A549 (cell line): ENCODE data around the gene GREB1.

ENCODE experiments used
- ELK1 ChIP-seq: fragments of 150-350 bp; IDR thresholded peaks from 2 replicates; pipeline ENCODE4 v1.6.1; 2014; ENCODE audit warnings: low read depth, mild to moderate bottlenecking, low read length
- NFE2L2 ChIP-seq: fragments of 150-350 bp; conservative IDR thresholded peaks from 2 replicates; pipeline ENCODE4 v1.6.1; 2014; ENCODE audit warnings: low read length
- POLR2A ChIP-seq: IDR thresholded peaks from 2 replicates; pipeline ENCODE4 v1.6.1; 2012; ENCODE audit warnings: mild to moderate bottlenecking, low read length
- SREBF2 ChIP-seq: fragments of 450-650 bp; IDR thresholded peaks from 2 replicates; pipeline ENCODE4 v1.6.1; 2014; ENCODE audit warnings: mild to moderate bottlenecking, moderate library complexity
- TF ChIP-seq, protein P1 (sequence below): fragments of >200 bp; sonication (Bioruptor Twin); formaldehyde crosslinking; IDR thresholded peaks from 3 replicates; pipeline ENCODE4 v1.5.1; 2016
- TF ChIP-seq, protein P2 (sequence below): fragments of 450-650 bp; IDR thresholded peaks from 2 replicates; pipeline ENCODE4 v1.6.1; 2014; ENCODE audit warnings: antibody characterized with exemption

DNA sequence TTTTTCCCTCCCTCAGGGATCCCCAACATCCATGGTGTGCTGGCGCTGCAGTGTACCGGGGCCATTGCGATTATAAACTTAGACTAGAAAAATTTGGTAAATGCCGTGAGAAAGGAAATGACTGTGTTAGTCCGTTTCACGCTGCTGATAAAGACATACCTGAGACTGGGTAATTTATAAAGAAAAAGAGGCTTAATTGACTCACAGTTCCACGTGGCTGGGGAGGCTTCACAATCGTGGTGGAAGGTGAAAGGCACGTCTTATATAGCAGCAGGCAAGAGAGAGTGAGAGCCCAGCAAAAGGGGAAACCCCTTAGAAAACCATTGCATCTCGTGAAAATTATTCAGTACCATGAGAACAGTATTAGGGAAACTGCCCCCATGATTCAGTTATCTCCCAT, 91.8 kb downstream of the GREB1 start:
- TF ChIP-seq, protein P1, sequence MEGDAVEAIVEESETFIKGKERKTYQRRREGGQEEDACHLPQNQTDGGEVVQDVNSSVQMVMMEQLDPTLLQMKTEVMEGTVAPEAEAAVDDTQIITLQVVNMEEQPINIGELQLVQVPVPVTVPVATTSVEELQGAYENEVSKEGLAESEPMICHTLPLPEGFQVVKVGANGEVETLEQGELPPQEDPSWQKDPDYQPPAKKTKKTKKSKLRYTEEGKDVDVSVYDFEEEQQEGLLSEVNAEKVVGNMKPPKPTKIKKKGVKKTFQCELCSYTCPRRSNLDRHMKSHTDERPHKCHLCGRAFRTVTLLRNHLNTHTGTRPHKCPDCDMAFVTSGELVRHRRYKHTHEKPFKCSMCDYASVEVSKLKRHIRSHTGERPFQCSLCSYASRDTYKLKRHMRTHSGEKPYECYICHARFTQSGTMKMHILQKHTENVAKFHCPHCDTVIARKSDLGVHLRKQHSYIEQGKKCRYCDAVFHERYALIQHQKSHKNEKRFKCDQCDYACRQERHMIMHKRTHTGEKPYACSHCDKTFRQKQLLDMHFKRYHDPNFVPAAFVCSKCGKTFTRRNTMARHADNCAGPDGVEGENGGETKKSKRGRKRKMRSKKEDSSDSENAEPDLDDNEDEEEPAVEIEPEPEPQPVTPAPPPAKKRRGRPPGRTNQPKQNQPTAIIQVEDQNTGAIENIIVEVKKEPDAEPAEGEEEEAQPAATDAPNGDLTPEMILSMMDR: no peak
- TF ChIP-seq, protein P2, sequence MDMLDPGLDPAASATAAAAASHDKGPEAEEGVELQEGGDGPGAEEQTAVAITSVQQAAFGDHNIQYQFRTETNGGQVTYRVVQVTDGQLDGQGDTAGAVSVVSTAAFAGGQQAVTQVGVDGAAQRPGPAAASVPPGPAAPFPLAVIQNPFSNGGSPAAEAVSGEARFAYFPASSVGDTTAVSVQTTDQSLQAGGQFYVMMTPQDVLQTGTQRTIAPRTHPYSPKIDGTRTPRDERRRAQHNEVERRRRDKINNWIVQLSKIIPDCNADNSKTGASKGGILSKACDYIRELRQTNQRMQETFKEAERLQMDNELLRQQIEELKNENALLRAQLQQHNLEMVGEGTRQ: no peak
- TF ChIP-seq ELK1 (no peak), NFE2L2 (no peak), POLR2A (no peak), SREBF2 (no peak)
